Spinal cord (tissue), 10 donors: ENCODE results near the gene ELANE. TPM values are rescaled to one million over a fixed set of nuclear protein-coding genes. Genes with fewer than 3 reads are reported as not detected.

Experiments used
- DNase-seq, 6 donors: peaks; one replicate each; pipeline versions ENCODE4 v3.0.0 to v3.0.0-alpha.2; 2013 to 2015; ENCODE audit warnings: low spot score in 6 of 6, low read depth in 4 of 6
- H3K27ac ChIP-seq: one replicate; pipeline ENCODE4 v1.5.1; 2013; ENCODE audit warnings: low read depth, low read length, control low read depth
- H3K27me3 ChIP-seq: one replicate; pipeline ENCODE4 v1.6.1; 2013; ENCODE audit warnings: low read length; ENCODE audit not compliant: control insufficient read depth, insufficient read depth
- H3K36me3 ChIP-seq: one replicate; pipeline ENCODE4 v1.6.1; 2013; ENCODE audit warnings: low read length; ENCODE audit not compliant: control insufficient read depth, insufficient read depth
- H3K4me1 ChIP-seq: one replicate; pipeline ENCODE4 v1.6.1; 2013; ENCODE audit warnings: low read length; ENCODE audit not compliant: control insufficient read depth, insufficient read depth
- H3K4me3 ChIP-seq: one replicate; pipeline ENCODE4 v1.5.1; 2013; ENCODE audit warnings: low read depth, low read length, control low read depth
- H3K9me3 ChIP-seq: one replicate; pipeline ENCODE4 v1.6.1; 2013; ENCODE audit warnings: low read length; ENCODE audit not compliant: control insufficient read depth, insufficient read depth
- WGBS: methylation state at CpG from one replicate; pipeline ENCODE4 v1.1.5; 2013; ENCODE audit warnings: missing lambda C conversion rate; ENCODE audit not compliant: insufficient coverage; 5-methylcytosine and 5-hydroxymethylcytosine counted together
- long read RNA-seq, 4 donors: transcript quantifications; one replicate each; lab custom pipeline, GENCODE V29; 2026
- polyA plus RNA-seq, 2 donors: library from polyadenylated mRNA; unstranded; fragments of 120-200 nt; gene quantifications; one replicate each; pipeline ENCODE4 v1.2.1, GENCODE V29; 2013; ENCODE audit not compliant: insufficient read length in 2 of 2
- total RNA-seq, 2 donors: library from RNA; depleted of rRNA in 1 of 2; stranded (reverse); fragments of 120-200 nt in 1 of 2; fragments of >200 nt in 1 of 2; gene quantifications; one replicate each; pipeline versions ENCODE4 v1.2.3 to v1.2.4, GENCODE V29; 2013 to 2014
- donor health status: healthy.

ELANE gene
- 10 to 100 TPM in 1 of 2 donors, under 1 TPM in 1; 0.99 to 23.5 TPM for total RNA-seq
- under 1 TPM in 1 of 2 donors, not detected in 1; 0.18 TPM for polyA plus RNA-seq
- long read RNA-seq, donor 1: 0 reads
- long read RNA-seq, donor 2: 0 reads
- long read RNA-seq, donor 3: 0 reads
- long read RNA-seq, donor 4, partial matches to known transcripts: 0 of 1 reads
- long read RNA-seq, donor 4, other reads (novel, unspliced or antisense): 0 of 1 reads

DNA sequence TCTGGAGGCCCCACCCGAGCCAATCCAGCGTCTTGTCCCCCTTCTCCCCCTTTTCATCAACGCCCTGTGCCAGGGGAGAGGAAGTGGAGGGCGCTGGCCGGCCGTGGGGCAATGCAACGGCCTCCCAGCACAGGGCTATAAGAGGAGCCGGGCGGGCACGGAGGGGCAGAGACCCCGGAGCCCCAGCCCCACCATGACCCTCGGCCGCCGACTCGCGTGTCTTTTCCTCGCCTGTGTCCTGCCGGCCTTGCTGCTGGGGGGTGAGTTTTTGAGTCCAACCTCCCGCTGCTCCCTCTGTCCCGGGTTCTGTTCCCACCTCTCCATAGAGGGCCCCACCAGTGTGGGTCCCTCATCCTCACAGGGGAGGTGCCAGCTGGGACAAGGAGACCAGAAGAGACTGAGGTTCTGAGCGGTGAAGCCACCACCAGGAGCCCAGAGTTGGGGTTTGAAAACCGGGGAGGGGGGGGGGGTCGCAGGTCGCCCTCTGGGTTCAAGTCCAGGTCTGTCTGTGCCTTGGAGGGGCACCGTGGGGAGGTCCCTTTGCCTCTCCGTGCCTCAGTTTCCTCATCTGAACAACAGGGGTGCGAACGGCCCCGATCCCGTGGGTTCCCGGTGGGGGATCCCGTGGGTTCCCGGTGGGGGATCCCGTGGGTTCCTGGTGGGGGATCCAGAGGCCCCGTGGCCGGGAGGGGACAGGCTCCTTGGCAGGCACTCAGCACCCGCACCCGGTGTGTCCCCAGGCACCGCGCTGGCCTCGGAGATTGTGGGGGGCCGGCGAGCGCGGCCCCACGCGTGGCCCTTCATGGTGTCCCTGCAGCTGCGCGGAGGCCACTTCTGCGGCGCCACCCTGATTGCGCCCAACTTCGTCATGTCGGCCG lies at the start of gene ELANE:
ELANE (plus strand) TSS at position 168 of the 878 bp plus-strand sequence; CDS start at position 194, 26 bp downstream.
- Histone ChIP-seq H3K27me3 (peaks cover 20% of the 10 kb centered on the region), H3K27ac (no peak within 1 kb of the TSS), H3K36me3 (no peaks in the 10 kb centered on the region), H3K4me1 (peaks cover 12% of the 10 kb centered on the region), H3K4me3 (no peak within 1 kb of the TSS), H3K9me3 (no peaks in the 10 kb centered on the region)
- 57% methylated on average over 34 of the region's 55 CpGs for WGBS
- no peak for DNase-seq

DNA sequence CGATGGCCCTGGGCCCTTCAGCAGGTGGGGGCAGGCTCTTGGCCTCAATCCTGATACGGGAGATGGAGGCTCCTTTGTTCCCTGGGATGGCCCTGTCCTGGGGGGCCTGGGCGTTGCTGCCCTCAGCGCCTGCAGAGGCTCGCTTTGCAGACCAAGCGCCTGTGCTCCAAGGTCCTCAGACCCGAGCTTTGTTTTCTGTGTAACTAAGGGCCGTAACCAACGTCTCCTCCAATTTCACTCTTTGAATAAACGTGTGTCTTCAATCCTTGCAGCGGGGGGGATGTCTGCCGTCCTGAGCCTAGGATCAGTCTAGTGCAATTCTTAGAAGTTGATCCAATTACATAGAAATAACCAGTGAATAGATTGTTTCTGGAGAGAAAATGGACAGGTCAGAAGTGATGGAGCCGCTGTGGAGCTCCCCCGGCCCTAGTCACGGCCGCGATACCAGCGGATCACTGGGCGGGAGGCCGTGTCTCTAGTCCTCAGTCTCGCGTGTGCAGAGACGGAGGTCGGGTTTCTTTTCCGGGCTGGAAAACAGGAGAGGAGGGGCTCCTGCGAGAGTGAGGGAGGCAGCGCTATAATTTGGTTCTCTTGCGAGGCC lies 49.5 kb upstream of the ELANE start:
- Histone ChIP-seq H3K27me3 (no peaks in the 10 kb centered on the region), H3K4me1 (peaks cover 58% of the 10 kb centered on the region), H3K27ac (peak overlapping the region; percentile 47), H3K9me3 (no peaks in the 10 kb centered on the region), H3K36me3 (peaks cover 96% of the 10 kb centered on the region), H3K4me3 (no peak overlapping the region)
- DNase-seq: peak in 1 of 6 donors; percentile 51
- WGBS: 45% methylated on average over 22 of the region's 28 CpGs

DNA sequence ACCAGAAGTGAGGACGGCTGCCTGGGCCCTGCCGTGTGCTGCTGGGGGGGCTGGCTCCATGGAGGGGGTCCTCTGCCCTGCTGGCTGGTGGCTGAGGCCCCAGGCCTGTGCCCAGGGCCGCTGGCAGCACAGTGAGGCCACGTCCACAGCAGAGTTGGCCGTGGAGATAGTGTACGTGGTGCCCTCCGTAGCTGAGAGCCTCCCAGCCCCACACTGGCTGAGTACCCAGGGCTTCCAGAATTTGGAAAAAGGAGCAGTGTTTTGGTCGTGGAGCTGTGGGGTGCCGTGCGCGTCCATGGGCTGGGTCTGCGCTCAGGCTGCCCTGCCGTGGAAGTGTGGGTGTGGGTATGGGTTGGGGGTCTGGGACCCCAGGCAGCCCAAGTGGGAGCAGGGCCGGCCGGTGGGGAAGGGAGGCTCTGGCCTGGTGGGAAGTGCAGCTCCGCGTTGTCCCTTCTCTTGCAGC lies 49.0 kb upstream of the ELANE start:
- no peaks in the 10 kb centered on the region for H3K9me3 ChIP-seq
- peak overlapping the region; percentile 47 for H3K27ac ChIP-seq
- DNase-seq: no peak
- WGBS: 75% methylated on average over 15 of the region's 17 CpGs
- H3K27me3 ChIP-seq: no peaks in the 10 kb centered on the region
- H3K4me1 ChIP-seq: peaks cover 58% of the 10 kb centered on the region
- H3K36me3 ChIP-seq: peaks cover 100% of the 10 kb centered on the region
- no peak overlapping the region for H3K4me3 ChIP-seq

DNA sequence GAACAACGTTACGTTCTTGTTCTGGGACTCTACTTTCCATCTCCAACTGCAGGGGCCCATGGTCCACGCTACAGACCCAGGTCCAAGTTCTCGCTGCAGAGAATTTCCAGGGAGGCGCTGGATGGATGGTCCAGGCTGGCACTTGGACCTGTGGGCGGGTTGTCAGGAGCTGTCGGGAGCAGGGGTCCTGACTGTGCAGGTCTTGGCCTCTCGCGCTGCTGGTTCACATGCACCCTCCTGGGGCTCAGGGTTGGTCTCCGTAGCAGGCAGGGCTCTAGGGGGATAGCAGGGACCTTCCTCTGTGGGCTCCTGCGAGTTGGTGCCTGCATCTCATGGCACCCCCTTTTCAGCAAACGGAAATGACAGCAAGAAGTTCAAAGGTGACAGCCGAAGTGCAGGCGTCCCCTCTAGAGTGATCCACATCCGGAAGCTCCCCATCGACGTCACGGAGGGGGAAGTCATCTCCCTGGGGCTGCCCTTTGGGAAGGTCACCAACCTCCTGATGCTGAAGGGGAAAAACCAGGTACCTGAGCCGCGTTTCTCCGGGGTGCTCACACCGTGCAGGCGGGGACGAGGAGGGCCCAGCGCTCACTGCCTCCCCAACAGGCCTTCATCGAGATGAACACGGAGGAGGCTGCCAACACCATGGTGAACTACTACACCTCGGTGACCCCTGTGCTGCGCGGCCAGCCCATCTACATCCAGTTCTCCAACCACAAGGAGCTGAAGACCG lies 48.3 kb upstream of the ELANE start:
- DNase-seq: no peak
- Histone ChIP-seq H3K27ac (no peak overlapping the region), H3K36me3 (peaks cover 100% of the 10 kb centered on the region), H3K4me3 (no peak overlapping the region), H3K27me3 (no peaks in the 10 kb centered on the region), H3K9me3 (no peaks in the 10 kb centered on the region), H3K4me1 (peaks cover 51% of the 10 kb centered on the region)
- WGBS: 90% methylated on average over 30 of the region's 31 CpGs

DNA sequence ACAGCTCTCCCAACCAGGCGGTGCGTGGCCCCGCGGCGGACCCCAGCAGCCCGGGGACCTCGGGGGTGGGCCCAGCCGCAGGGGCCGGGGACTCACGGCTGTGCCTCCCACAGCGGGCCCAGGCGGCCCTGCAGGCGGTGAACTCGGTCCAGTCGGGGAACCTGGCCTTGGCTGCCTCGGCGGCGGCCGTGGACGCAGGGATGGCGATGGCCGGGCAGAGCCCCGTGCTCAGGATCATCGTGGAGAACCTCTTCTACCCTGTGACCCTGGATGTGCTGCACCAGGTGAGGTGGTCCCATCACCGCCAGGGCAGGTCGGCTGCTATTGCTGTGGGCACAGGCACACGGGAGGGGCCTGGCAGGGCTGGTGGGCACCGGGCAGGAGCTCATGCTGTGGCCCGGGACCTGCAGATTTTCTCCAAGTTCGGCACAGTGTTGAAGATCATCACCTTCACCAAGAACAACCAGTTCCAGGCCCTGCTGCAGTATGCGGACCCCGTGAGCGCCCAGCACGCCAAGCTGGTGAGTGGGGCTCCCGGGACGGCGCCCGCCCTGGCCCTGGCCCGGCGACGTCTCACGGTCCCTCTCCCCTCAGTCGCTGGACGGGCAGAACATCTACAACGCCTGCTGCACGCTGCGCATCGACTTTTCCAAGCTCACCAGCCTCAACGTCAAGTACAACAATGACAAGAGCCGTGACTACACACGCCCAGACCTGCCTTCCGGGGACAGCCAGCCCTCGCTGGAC lies 47.5 kb upstream of the ELANE start:
- no peak for DNase-seq
- no peak overlapping the region for H3K27ac ChIP-seq
- peaks cover 43% of the 10 kb centered on the region for H3K4me1 ChIP-seq
- no peak overlapping the region for H3K4me3 ChIP-seq
- no peaks in the 10 kb centered on the region for H3K27me3 ChIP-seq
- H3K9me3 ChIP-seq: no peaks in the 10 kb centered on the region
- peaks cover 100% of the 10 kb centered on the region for H3K36me3 ChIP-seq
- 94% methylated on average over 53 of the region's 53 CpGs for WGBS

DNA sequence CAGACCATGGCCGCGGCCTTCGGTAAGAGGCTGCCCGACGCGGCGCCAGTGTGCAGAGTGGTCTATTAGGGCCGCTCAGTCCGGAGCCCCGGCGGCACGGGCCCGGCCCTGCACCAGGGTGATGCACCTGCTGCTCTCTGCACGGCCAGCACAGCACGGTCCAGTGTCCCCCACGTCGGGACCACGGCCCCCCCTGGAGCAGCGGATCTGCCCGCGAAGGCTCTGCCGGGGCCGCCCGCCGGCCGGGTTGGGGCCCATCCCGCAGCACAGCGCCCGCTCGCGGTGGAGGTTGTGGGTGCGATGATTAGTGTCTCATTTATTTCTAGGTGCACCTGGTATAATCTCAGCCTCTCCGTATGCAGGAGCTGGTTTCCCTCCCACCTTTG lies 46.9 kb upstream of the ELANE start:
- Histone ChIP-seq H3K4me3 (no peak overlapping the region), H3K9me3 (no peaks in the 10 kb centered on the region), H3K27me3 (no peaks in the 10 kb centered on the region), H3K27ac (no peak overlapping the region), H3K36me3 (peaks cover 100% of the 10 kb centered on the region), H3K4me1 (peaks cover 38% of the 10 kb centered on the region)
- 96% methylated on average over 32 of the region's 33 CpGs for WGBS
- no peak for DNase-seq

DNA sequence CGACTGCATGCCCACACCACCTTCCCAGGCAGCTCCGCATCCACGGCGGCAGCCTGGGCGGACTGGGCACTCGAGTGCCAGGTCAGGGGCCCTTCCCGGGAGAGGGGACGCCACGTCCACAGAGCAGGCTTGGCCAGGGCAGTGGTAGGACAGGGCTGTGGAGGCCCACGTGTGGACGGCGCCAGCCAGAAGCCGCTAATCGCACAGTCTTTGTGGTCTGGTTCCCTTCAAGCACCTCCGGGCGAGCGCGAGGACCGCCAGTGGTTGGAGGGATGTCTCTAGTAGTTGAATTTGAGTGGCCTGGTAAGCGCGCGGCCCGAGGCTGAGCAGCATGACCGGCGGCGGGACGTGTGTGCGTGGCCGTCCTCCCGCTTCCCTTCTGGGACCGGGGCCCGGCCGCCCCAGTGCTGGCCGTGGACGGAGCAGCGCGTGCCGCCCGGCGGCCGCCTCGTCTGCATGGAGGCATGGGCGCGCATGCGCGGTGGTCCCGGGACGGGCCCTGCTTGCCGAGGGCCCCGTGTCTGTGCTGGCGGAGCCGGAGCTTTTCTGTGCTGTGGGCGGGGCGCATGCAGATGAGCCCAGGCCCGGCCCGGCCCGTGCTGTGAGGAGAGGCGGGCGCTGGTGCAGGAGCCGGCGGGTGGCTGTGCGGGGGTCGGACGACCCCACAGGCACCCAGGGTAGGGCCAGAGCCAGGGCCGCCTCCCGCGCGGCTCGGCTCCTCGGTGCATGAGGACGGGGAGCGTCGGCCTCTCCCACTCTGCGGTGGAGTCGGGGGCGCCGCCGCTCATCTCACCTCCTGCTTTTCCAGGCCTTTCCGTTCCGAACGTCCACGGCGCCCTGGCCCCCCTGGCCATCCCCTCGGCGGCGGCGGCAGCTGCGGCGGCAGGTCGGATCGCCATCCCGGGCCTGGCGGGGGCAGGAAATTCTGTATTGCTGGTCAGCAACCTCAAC lies 46.2 kb upstream of the ELANE start:
- no peaks in the 10 kb centered on the region for H3K9me3 ChIP-seq
- WGBS: 87% methylated on average over 93 of the region's 93 CpGs
- peaks cover 30% of the 10 kb centered on the region for H3K4me1 ChIP-seq
- H3K27ac ChIP-seq: no peak overlapping the region
- H3K4me3 ChIP-seq: no peak overlapping the region
- DNase-seq: no peak
- peaks cover 100% of the 10 kb centered on the region for H3K36me3 ChIP-seq
- no peaks in the 10 kb centered on the region for H3K27me3 ChIP-seq

DNA sequence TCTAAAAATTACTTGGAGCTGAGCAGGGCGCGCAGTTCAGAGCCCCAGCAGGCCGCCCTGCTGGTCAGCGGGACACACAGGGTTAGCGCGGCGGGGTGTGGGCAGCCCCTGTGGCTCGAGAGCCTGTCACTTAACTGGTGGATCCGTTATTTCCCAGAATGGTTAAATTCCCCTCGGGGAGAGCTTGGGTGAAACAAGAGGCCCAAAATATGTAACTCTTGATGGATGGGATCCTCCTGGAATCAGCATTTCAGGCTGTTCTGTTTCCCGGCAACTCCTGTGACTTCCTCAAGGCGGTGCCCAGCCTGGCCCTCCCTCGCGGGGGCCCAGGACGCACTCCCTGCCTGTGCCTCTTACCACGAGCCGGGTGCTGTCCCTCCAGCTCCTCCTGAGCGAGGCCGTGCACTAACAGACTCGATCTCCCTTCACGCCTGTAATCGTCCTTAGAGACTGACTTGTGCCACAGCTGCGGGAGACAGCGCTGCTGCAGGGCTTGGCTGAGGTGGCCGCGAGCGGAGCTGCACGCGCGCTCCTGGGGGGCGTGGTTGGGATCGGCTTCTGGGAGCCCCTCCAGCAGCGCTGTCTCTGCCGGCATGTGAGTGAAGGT lies 45.2 kb upstream of the ELANE start:
- H3K9me3 ChIP-seq: no peaks in the 10 kb centered on the region
- DNase-seq: no peak
- H3K4me1 ChIP-seq: peaks cover 20% of the 10 kb centered on the region
- peaks cover 100% of the 10 kb centered on the region for H3K36me3 ChIP-seq
- no peak overlapping the region for H3K4me3 ChIP-seq
- WGBS: 75% methylated on average over 27 of the region's 34 CpGs
- H3K27ac ChIP-seq: no peak overlapping the region
- no peaks in the 10 kb centered on the region for H3K27me3 ChIP-seq
